SHP77 (cell line): ENCODE results near the gene LYRM4.

ENCODE experiments used
- DNase-seq, 2 experiments: peaks; one replicate each; lab custom pipeline; 2025; lab: John Stamatoyannopoulos, UW

The LYRM4 gene

DNA sequence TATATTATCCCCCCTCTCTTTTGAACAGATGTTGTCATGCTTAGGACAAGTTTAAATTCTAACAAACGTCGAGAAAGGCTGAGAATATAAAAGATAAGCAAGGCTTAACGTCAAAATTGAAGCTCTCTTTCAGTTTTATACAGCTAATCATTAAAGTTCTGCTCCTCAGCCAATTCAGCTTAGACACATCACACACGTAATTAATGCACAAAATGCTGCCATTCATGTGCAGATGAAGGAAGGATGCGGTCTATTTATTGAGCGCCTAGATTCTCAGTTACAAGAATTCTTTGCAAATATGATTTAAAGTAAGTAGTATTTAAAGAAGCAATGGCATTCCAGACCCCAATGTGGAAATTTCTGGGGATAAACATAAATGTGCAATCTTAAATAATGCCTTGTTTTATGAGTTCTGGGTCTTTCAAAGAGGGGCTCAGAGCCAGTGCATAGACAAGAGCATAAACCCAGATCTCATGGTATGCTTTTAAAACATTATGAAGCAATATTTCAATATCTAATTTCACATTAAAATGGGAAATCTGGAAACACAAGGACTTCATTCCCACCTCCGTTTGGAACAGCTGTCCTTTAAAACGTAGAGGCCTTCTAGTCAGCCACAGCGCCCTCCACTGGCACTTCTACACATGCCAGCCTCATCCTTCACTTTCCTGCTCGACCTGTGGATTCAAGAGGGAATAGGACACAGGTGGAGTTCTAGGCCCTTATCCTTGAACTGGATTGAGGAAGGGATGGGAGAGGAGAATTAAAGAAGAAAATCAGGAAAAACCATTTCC lies 85.8 kb downstream of the LYRM4 start:
- DNase-seq = no peak

DNA sequence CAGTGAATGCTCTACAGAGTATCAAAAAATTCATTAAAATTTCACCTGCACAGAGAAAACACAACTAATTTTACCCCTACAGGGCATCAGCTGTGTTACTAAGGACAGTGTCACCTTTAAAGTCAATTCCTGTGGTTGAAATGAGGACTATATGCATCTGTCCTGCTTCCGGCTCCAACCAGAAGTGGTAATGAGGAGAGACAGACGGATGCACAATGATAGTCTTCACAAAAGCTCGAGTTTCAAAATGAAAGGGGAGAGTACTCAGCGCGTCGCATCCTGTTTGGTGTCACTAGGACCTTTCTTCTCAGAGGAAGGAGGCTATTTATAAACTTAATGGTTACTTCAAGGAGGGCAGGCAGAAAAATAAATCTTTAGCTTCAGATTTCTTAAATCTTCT lies 86.5 kb downstream of the LYRM4 start:
- DNase-seq = no peak

DNA sequence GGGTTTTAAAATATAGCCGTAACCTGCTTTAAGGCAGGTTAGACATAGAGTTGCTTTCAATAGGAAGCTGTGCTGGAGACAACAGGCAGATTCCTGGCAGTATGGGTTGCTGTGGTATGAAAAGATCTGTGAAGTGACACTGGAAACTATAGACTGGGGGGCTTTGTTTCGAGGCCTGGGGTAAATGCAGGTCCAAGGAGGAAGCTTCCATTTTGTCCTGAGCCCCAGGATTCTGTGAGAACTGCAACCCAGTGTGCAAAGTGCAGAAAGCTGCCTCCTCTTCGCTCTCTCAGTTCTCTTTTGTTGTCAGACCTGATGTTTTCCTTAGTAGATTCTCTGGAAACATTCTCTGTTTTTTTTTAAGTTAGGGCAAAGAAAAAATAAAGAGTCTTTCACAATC lies 86.9 kb downstream of the LYRM4 start:
- DNase-seq = no peak

DNA sequence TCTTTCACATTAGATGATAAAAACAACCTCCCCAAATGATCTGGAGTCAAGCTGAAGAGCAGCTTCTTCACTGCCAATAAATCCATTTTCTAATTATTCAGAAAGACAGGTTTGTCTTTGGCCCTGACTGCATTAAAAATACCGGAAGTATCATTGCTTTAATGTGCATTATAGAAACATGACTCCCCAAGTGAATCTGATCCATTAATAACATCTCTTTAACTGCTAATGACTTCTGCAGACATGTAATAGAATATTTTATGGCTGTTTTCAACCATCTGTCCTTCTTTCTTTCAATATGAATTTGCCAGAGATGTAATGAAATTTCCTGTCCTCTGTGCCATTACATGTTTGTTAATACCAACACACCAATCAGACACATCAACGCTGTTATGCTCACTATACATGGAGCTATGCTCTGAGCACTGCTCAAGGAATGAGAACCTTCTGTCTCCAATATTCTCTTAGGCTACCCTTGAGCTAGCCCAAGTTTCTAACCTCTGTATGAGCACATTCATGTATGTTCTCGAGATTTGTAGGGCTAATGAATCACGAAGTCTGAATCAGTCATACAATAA lies 87.8 kb downstream of the LYRM4 start:
- DNase-seq = no peak

DNA sequence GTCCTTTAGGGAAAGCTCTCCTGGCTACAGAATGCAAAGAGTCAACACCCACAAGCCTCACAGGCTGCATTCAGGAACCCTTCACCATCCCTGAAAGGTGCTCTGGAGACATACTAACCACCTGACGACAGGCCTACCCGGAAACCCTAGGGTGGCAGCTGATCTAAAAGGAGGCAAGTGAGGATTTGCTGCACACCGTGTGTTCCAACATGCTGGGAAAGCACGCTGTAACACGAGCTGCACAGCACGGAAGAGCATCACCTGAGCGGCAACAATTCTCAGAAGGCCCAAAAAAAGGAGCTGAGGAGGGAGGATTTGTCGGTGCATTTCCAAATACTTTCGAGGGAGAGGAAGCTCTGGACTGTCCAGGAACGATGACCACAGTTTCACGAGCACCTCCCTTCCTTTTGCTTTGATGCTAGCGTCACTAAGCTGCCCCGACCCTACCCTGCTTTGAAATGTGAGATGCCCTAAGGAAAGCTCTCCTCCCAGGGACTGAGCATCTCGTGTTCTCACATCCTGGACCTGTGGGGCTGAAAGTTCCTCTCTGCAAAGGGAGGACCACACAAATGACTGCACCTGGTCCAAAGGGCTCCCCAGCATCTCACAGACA lies 88.6 kb downstream of the LYRM4 start:
- no peak for DNase-seq

DNA sequence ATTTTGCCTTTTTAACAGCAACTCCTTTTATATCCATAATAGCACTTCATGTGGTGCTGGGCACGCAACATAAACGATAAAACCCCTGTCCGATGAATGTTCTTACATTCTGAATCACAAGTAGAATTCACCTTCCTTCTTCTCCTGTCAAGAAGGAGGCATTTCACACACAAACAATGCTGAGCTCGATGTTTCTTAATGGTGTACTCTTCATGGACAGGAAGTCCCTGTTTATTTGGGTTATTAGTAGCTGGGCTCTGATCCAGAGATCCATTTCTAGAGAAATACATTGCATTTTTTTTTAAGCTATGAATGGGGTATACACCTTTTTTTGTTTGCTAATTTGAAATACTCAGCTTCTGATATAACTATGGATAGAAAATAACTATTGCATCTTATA lies 93.2 kb downstream of the LYRM4 start:
- no peak for DNase-seq

DNA sequence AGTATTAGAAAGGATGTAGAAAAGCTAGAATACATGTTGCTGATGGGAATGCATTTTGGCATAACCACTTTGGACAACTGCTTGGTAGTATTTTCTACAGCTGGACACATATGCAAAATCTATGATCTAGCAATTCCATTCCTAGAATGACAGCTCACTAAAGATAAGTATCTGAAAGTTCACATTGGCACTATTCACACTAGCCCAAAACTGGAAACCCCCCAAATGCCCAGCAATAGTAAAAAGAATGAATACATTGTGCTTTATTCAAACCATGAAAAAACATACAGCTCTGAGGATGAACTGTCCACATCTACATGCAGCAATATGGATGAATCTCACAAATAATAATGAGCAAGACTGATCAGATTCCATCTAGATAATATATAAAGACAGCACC lies 96.7 kb downstream of the LYRM4 start:
- DNase-seq = no peak

DNA sequence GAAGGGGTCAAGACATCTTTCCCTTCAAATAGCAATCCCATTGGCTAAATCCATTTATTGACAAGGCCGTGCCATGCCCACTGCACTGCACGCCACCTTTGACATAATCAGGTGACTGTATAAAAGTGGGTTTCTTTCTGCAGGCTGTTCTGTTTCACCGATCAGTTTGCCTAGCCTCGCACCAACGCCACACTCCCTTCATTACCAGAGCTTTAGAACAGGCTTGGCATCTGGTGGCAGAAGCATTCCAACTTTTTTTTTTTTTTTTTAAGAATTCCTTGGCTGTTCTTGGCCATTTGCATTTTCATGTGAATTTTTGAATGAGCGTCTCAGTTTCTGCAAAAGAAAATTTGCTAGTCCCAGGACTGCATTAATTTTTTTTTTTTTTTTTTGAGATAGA lies 97.5 kb downstream of the LYRM4 start:
- DNase-seq = no peak

DNA sequence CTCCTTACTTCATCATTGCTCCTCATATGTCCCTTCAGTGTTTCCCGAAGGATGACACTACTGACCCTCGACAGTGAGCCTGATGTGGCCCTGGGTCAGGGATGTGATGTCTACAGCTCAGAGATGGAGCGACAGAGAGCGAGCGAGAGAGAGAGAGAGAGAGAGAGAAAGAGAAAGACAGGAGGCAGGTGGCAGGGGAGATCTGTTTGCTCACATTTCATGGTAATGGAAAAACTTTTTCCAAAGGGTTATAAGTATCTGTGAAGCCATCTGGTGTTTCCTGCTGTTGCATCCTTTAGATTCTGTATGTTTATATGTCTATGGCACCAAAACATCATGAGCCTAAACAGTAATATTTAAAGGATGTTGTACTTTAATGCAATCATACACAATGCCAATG lies 98.4 kb downstream of the LYRM4 start:
- no peak for DNase-seq

DNA sequence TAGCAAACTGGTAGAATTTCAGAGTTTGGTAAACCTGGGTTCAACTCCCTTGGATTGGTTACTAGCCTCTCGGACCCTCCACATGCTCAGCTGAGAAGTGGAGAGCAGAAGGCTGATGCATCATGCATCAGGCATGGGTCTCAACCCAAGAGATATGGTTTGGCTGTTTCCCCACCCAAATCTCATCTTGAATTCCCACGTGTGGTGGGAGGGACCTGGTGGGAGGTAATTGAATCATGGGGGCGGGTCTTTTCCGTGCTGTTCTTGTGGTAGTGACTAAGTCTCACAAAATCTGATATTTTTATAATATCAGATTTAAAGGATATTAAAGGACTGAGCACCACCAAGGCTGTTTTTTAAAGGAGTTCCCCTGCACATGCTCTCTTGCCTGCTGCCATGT lies 100.5 kb downstream of the LYRM4 start:
- DNase-seq = no peak

DNA sequence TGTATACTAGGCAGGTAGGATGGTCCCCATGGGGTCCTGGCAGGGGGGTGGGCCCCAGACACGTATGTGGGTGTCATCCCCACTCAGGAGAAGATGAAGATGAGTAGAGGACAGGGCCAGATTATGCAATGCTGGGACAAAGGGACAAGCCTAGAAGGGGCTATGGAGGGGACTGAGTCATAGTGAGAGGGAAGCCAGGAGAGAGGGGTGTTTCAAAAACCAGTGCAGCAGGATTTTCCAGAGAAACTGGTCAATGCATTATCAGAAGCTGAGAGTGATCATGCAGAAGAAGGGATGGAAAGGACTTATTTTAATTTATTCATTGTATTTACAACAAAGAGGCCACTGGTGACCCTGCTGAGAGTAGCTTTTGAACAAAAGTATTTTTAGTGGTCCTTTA lies 101.6 kb downstream of the LYRM4 start:
- DNase-seq = no peak

DNA sequence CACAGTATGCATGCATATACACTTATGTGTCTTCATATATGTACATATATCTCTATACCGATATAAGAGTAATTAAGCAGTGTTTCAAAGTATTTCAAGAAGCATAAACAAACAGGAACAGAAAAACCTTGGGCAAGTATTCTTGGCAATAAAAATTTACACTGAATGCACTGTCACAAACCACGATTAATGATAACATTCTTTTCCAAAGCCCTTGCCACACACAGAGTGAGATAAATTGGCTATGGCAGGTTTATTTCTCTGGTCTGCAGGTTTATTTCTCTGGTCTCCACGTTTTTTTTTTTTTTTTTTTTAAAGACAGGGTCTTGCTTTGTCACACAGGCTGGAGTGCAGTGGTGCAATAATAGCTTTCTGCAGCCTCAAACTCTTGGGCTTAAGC lies 102.6 kb downstream of the LYRM4 start:
- no peak for DNase-seq

DNA sequence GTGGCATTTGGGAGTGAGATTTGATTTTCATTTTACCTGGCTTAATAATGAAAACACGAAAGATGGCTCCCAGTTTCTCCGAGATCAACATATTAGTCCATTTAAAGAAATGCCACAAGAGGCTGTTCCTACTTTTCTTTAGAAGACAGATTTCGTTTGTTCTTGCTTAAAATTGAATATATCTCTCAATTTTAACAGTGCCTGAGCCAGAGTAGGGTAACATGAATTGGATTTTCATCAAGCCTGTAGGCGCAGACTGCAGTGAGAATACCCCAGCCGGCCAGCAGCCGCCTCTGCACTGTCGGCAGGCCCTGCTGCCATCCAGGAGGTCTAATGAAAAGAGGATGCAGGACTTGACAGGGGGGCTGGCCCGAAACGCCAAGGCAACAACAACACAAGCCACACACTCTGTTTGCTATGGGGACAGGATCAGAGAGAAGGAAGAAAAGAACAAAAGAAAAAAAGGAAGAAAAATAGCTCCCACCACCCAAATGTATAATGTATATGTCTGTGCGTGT lies 103.1 kb downstream of the LYRM4 start:
- DNase-seq = no peak

DNA sequence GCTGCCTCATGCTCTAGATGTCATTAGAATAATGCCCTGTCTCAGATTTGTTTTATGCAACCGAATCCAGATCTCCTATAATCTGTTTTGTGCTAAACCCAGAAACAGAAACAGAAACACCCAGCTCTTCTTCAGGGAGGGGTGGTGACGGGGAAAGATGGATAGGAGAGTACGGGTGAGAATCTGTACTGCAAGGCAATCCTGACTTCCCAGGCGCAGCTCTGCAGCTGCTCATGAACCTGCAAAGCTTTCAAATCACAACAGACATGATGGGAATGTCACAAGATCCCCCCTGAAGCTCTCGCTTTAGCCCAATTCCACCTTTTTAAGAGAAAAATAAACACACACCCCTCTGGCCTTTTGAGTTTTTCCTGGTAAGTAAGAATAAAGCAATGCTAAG lies 104.1 kb downstream of the LYRM4 start:
- no peak for DNase-seq

DNA sequence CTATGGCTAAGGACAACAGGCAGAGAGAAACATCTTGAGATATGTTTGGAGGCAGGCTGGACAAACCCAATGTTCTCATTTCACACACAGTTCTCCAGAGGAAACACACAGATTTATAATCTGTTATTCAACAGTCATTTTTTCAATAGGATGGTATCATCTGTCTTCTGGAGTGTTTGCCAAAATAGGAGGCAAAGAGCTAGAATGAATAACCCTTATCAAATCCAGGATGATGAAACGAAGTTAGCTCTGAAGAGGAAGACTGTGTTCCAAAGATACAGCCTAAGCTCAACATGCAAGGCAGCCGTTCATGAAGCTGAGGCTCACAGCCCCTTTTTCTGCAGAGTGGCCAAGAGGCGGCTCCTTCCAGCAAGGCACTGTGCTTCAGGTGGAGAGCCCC lies 104.8 kb downstream of the LYRM4 start:
- DNase-seq = no peak

DNA sequence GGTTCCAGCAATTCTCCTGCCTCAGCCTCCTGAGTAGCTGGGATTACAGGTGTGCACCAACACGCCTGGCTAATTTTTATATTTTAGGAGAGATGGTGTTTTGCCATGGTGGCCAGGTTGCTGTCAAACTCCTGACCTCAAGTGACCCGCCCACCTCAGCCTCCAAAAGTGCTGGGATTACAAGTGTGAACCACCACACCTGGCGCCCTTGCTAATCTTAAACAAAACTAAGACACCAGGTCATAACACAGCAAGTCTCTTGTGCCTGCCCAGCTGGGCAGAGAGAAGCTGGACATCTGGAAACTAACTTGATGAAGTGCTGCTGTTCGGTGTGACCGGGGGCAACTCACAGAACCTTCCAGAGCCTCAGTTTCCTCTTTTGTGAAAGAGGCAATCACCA lies 107.6 kb downstream of the LYRM4 start:
- DNase-seq = no peak

DNA sequence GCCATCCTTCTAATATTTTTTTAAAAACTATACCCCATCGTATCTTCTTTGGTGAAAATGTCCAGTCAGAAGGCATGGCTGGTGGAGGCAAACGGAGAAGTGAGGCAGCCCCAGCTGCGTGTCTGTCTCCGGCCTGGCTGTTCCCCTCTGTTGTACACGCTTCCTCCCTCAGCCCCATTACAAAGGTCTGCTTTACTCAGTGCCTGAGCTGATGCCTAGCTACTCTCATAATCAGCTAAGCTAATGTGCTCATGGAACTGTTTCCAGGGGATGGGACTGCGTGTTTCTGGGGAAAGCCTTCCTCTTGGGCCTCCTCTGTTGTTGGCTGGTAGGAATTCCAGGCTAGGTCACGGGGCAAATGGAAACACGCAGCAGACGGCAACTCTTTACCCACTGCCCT lies 108.3 kb downstream of the LYRM4 start:
- no peak for DNase-seq

DNA sequence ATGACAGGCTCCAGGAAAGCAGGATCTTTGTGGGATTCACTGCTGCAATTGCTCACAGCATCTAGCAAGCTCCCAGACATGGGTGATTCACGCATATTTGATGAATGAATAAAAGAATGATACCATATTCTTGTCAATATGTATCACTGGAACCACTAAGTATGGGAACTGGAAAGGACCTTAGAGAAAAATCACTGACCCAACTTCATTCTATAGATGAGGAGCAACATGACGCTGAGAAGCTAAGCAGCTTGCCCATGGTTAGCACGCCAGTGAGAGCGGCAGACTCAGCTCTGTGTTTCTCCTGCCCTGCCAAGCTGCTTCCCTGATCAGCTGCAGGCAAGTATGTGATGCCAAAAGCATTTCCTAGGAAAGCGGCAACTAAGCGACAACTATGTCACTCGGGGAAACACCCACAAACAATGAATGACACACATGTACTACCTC lies 108.8 kb downstream of the LYRM4 start:
- DNase-seq = no peak

DNA sequence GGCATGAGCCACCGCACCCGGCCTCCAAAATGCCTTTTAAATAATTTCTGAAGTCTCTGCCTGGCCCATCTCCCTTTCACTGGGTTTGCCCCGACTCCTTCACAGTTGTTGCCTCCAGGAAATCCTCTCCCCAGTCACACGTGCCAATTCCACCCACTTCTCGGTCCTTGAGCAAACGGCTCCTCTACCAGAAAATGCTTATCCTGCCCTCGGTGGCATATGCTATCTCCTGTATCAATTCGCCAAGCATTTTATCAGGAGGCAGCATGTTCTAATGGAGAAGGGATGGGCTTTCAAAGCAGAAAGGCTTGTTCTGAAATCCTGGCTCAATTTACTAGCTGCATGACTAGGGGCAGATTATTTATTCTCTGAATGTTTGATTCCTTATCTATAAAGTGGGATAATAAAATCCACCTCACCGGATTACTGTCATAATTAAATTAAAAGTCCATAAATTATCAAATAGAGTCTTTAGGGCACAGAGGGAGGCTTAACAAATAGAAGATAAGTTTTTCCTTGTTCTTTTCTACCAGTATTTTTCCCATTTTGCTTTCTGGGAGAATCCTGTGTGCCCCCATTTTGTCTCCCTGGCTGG lies 109.3 kb downstream of the LYRM4 start:
- no peak for DNase-seq

DNA sequence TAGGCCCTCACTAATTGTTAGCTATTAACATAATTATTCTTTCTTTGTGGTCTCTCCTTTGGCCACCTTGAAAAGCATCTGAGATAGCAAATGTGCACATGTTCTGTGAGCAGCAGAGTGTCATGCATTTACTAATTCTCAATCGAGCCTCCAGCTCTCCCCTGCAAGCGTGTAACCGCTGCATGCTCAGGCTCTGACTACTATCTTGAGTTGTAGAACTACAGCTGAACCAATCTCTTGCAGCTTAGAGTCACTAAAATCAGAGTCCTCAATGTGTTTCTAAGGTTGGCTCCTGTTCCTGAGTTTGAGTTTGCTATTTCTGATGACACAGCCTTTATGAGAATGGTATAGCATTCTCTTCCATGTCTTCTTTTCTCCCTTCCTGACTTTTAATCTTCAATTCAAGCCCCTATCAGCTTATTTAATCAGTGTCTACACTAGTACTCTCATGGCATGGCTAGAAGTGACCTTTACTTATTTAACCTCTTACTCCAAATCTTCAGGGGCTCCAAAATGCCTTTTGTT lies 110.1 kb downstream of the LYRM4 start:
- no peak for DNase-seq

DNA sequence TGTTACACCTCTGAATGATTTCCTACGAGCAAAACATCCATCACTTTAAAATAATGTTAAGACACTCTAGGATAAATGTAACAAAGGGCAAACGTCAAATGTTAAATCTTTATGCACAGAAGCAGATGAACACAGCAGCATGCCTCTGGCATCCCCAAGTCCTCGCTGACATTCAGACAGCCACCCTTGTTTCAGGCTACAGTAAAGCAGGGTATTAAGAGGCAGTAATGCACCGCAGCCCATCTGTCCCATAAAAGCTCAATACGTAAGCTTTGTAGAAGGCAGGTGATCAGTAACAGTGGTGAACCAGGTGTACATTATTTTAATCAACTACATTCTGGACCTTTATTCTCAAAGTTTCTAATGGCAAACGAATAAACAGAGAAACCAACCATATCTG lies 110.9 kb downstream of the LYRM4 start:
- DNase-seq = no peak

DNA sequence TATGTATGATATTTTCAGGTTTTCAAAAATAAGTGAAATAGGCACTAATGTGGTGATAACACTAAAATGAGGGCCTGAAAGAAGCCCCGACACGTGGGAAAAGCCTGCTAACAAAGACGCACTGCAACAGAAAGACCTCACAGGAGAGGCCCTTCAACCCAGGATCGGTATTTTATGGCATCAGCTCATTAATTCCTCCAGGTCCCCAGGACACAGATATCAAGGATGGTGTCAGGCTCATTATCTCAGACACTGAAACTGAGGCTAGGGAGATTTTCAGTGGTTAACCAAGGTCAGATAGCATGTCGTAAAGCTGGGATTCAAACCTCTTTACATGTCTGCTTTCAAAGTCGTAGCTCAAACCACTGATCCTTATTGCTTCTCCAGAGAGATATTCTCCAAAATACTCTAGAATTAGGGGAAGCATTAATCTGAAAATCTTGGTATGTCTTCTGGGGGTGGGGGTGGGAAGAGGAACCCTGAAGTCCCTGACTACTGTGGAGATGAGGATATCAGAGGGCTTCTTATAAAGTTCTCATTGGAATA lies 111.5 kb downstream of the LYRM4 start:
- no peak for DNase-seq
